Activated naive CD8-positive, alpha-beta T cell treated with anti-CD3 and anti-CD28 coated beads, Interleukin-2, amount 50 U/mL, for 24 hours (primary cell): ENCODE data around the gene PRMT1.

Experiments
- ATAC-seq: fragments of 150-1000 bp; cut with Tn5 transposase; one replicate; pipeline ENCODE4 v1.10.0; 2021
- DNase-seq: peaks from one replicate; pipeline ENCODE4 v3.0.0; 2021
- H3K27ac Mint-ChIP-seq: one replicate; pipeline ENCODE4 v1.8.0; 2021; ENCODE audit warnings: mild to moderate bottlenecking, mixed read lengths
- H3K27me3 Mint-ChIP-seq: one replicate; pipeline ENCODE4 v1.8.0; 2021; ENCODE audit warnings: mixed read lengths
- H3K36me3 Mint-ChIP-seq: one replicate; pipeline ENCODE4 v1.8.0; 2021; ENCODE audit warnings: low read depth, mixed read lengths
- H3K4me1 Mint-ChIP-seq: one replicate; pipeline ENCODE4 v1.8.0; 2021; ENCODE audit warnings: mixed read lengths
- H3K4me3 Mint-ChIP-seq: one replicate; pipeline ENCODE4 v1.8.0; 2021; ENCODE audit warnings: mild to moderate bottlenecking, moderate library complexity, mixed read lengths
- H3K9me3 Mint-ChIP-seq: one replicate; pipeline ENCODE4 v1.8.0; 2021; ENCODE audit warnings: mixed read lengths

Gene PRMT1

DNA sequence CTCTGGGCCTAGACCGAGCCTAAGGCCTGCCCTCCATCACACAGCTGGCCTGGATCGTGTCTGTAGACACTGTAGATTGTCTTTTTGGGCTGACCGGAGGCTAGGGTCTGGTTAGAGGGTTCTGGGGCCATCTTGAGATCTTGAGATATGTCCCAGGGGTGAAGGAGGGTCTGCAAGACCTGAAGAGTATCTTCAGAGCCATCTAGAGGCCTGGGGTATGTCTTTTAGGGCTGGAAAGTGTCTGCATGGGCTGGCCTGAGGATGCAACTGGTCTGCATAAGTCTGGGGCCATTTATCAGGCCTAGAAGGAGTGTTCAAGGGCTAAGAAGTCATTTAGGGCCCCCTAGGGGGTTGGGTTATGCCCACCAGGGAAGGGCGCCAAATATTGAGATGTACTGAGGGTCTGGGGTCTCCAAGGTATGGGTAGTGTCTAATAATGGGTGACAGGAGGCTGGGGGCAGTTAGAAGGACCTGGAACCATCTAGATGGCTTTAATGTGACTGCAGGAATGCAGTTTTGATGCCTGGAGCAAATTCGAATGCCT lies 34.5 kb upstream of the PRMT1 start:
- Mint-ChIP-seq H3K4me3 (peak overlapping the region; percentile 98), H3K36me3 (peaks cover 20% of the 10 kb centered on the region), H3K27ac (peak overlapping the region; percentile 91), H3K9me3 (no peaks in the 10 kb centered on the region), H3K4me1 (peaks cover 47% of the 10 kb centered on the region), H3K27me3 (peaks cover 2% of the 10 kb centered on the region)
- ATAC-seq = no peak
- DNase-seq = no peak

GRCh38 chr19:49643466-49643865 lies 33.6 kb upstream of the PRMT1 start:
- DNase-seq (peak; percentile 11), ATAC-seq (no peak)
- peak overlapping the region; percentile 98 for H3K4me3 Mint-ChIP-seq
- H3K9me3 Mint-ChIP-seq = no peaks in the 10 kb centered on the region
- peaks cover 42% of the 10 kb centered on the region for H3K4me1 Mint-ChIP-seq
- peaks cover 2% of the 10 kb centered on the region for H3K27me3 Mint-ChIP-seq
- peaks cover 20% of the 10 kb centered on the region for H3K36me3 Mint-ChIP-seq
- H3K27ac Mint-ChIP-seq = peak overlapping the region; percentile 91

DNA sequence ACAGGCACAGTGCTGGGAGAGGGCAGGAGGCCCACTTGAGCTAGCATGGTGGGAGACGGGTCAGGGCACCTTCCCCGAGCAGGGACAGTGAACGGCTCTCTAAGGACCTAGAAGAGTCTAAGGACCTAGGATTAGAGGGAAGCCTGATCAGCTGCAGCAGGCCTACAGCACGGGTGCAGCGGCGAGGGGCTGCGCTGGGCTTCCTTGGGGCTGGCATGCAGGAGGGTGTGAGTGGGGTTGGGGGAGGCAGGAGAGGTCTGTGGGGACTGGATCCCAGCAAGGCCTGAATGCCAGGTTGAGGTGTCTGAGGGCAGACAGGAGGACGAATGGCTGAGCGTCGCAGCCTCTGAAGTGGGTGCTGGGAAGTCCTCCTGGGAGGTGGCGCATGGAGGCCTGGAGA lies 31.5 kb upstream of the PRMT1 start:
- no peaks in the 10 kb centered on the region for H3K9me3 Mint-ChIP-seq
- H3K27ac Mint-ChIP-seq = no peak overlapping the region
- DNase-seq (no peak), ATAC-seq (no peak)
- H3K4me3 Mint-ChIP-seq = no peak overlapping the region
- H3K4me1 Mint-ChIP-seq = peaks cover 31% of the 10 kb centered on the region
- H3K36me3 Mint-ChIP-seq = peaks cover 24% of the 10 kb centered on the region
- peaks cover 2% of the 10 kb centered on the region for H3K27me3 Mint-ChIP-seq

DNA sequence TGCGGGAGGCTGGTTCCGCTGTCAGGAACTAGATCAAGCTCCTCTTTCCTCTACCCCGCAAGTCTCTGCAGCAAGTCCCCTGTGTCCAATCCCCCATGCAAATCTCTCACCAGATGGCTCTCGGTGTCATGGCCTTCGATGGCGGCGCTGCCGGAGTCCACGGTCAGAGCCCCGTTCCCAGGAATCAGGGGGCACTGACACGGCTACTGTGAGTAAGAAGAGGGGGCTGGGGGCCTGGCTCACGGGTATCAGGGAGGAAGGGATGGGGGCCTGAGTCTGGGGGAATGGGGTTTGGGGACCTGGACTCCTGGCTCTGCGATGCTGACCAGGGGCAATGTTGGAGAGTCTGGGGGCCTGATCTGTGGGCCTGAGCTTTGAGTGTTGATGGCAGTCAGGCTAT lies 31.1 kb upstream of the PRMT1 start:
- H3K36me3 Mint-ChIP-seq = peaks cover 24% of the 10 kb centered on the region

GRCh38 chr19:49646586-49646985 lies 30.5 kb upstream of the PRMT1 start:
- peaks cover 23% of the 10 kb centered on the region for H3K36me3 Mint-ChIP-seq
- H3K27ac Mint-ChIP-seq = no peak overlapping the region
- no peak for ATAC-seq

More for the DNA sequence above, 31.1 kb upstream of the PRMT1 start:
- ATAC-seq (no peak), DNase-seq (no peak)
- Mint-ChIP-seq H3K4me1 (peaks cover 29% of the 10 kb centered on the region), H3K9me3 (no peaks in the 10 kb centered on the region), H3K4me3 (no peak overlapping the region), H3K27ac (no peak overlapping the region), H3K27me3 (peaks cover 2% of the 10 kb centered on the region)

DNA sequence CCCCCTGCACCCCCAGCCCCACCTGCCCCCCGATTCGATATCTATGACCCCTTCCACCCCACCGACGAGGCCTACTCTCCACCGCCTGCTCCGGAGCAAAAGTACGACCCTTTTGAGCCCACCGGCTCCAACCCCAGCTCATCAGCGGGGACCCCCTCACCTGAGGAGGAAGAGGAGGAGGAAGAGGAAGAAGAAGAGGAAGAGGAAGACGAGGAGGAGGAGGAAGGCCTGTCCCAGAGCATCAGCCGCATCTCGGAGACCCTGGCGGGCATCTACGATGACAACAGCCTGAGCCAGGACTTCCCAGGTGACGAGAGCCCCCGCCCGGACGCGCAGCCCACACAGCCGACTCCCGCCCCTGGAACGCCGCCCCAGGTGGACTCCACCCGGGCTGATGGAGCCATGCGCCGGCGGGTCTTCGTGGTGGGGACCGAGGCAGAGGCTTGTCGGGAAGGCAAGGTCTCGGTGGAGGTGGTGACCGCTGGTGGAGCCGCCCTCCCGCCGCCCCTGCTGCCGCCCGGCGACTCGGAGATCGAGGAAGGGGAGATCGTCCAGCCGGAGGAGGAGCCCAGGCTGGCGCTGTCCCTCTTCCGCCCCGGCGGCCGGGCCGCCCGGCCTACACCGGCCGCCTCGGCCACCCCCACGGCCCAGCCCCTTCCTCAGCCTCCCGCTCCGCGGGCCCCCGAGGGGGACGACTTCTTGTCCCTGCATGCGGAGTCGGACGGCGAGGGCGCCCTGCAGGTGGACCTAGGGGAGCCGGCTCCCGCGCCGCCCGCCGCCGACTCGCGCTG lies 25.8 kb upstream of the PRMT1 start:
- ATAC-seq (no peak), DNase-seq (no peak)
- Mint-ChIP-seq H3K9me3 (no peaks in the 10 kb centered on the region), H3K36me3 (peaks cover 26% of the 10 kb centered on the region), H3K4me1 (no peaks in the 10 kb centered on the region), H3K27ac (no peak overlapping the region), H3K27me3 (no peaks in the 10 kb centered on the region), H3K4me3 (no peak overlapping the region)

More at GRCh38 chr19:49646586-49646985, 30.5 kb upstream of the PRMT1 start:
- no peaks in the 10 kb centered on the region for H3K9me3 Mint-ChIP-seq
- peaks cover 2% of the 10 kb centered on the region for H3K27me3 Mint-ChIP-seq
- no peak for DNase-seq
- no peak overlapping the region for H3K4me3 Mint-ChIP-seq
- peaks cover 28% of the 10 kb centered on the region for H3K4me1 Mint-ChIP-seq

DNA sequence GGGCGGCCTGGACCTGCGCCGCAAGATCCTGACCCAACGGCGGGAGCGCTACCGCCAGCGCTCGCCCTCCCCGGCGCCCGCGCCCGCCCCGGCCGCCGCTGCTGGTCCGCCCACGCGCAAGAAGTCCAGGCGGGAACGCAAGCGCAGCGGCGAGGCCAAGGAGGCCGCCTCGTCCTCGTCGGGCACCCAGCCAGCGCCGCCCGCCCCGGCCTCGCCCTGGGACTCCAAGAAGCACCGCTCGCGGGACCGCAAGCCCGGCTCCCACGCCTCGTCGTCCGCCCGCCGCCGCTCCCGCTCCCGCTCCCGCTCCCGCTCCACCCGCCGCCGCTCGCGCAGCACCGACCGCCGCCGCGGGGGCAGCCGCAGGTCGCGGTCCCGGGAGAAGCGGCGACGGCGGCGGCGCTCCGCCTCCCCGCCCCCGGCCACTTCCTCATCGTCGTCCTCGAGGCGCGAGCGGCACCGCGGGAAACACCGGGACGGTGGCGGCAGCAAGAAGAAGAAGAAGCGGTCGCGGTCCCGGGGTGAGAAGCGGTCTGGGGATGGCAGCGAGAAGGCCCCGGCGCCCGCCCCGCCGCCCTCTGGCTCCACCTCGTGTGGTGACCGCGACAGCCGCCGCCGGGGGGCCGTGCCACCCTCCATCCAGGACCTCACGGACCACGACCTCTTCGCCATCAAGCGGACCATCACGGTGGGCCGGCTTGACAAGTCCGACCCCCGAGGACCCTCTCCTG lies 25.1 kb upstream of the PRMT1 start:
- no peak overlapping the region for H3K4me3 Mint-ChIP-seq
- H3K36me3 Mint-ChIP-seq = peaks cover 26% of the 10 kb centered on the region
- no peaks in the 10 kb centered on the region for H3K4me1 Mint-ChIP-seq
- H3K27me3 Mint-ChIP-seq = no peaks in the 10 kb centered on the region
- no peak for DNase-seq
- no peak for ATAC-seq
- no peak overlapping the region for H3K27ac Mint-ChIP-seq
- no peaks in the 10 kb centered on the region for H3K9me3 Mint-ChIP-seq

DNA sequence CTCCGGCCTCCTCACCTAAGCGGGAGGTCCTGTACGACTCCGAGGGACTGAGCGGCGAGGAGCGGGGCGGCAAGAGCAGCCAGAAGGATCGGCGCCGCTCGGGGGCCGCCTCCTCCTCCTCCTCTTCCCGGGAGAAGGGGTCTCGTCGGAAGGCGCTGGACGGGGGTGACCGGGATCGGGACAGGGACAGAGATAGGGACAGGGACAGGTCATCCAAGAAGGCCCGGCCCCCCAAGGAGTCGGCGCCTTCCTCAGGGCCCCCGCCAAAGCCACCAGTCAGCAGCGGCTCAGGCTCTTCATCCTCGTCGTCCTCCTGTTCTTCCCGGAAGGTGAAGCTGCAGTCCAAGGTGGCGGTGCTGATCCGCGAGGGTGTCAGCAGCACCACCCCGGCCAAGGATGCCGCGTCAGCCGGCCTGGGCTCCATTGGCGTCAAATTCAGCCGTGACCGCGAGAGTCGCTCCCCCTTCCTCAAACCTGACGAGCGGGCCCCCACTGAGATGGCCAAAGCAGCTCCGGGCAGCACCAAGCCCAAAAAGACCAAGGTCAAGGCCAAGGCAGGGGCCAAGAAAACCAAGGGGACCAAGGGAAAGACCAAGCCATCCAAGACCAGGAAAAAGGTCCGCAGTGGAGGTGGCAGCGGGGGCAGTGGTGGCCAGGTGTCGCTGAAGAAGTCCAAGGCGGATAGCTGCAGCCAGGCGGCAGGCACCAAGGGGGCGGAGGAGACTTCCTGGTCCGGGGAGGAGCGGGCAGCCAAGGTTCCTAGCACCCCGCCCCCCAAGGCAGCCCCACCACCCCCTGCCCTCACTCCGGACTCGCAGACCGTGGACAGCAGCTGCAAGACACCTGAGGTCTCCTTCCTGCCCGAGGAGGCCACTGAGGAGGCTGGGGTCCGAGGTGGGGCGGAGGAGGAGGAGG lies 24.3 kb upstream of the PRMT1 start:
- Mint-ChIP-seq H3K36me3 (peaks cover 25% of the 10 kb centered on the region), H3K27me3 (no peaks in the 10 kb centered on the region), H3K27ac (no peak overlapping the region), H3K4me1 (no peaks in the 10 kb centered on the region), H3K9me3 (no peaks in the 10 kb centered on the region), H3K4me3 (no peak overlapping the region)
- no peak for DNase-seq
- ATAC-seq = no peak

DNA sequence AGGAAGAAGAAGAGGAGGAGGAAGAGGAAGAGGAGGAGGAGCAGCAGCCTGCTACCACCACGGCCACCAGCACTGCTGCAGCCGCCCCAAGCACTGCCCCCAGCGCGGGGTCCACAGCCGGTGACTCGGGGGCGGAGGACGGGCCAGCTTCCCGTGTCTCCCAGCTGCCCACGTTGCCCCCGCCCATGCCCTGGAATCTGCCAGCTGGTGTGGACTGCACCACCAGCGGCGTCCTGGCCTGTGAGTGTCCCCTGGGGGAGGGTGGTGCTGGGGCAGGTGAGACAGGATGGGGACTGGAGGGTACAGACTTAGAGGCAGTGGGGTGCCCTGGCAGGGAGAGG lies 23.6 kb upstream of the PRMT1 start:
- H3K4me1 Mint-ChIP-seq = no peaks in the 10 kb centered on the region
- H3K4me3 Mint-ChIP-seq = no peak overlapping the region
- DNase-seq = no peak
- H3K27ac Mint-ChIP-seq = no peak overlapping the region
- no peaks in the 10 kb centered on the region for H3K27me3 Mint-ChIP-seq
- H3K36me3 Mint-ChIP-seq = peaks cover 25% of the 10 kb centered on the region
- H3K9me3 Mint-ChIP-seq = no peaks in the 10 kb centered on the region
- ATAC-seq = no peak

GRCh38 chr19:49654581-49654980 lies 22.5 kb upstream of the PRMT1 start:
- Mint-ChIP-seq H3K36me3 (peaks cover 25% of the 10 kb centered on the region), H3K27ac (no peak overlapping the region), H3K9me3 (no peaks in the 10 kb centered on the region), H3K4me1 (no peaks in the 10 kb centered on the region), H3K4me3 (no peak overlapping the region), H3K27me3 (no peaks in the 10 kb centered on the region)
- no peak for ATAC-seq
- DNase-seq = no peak

DNA sequence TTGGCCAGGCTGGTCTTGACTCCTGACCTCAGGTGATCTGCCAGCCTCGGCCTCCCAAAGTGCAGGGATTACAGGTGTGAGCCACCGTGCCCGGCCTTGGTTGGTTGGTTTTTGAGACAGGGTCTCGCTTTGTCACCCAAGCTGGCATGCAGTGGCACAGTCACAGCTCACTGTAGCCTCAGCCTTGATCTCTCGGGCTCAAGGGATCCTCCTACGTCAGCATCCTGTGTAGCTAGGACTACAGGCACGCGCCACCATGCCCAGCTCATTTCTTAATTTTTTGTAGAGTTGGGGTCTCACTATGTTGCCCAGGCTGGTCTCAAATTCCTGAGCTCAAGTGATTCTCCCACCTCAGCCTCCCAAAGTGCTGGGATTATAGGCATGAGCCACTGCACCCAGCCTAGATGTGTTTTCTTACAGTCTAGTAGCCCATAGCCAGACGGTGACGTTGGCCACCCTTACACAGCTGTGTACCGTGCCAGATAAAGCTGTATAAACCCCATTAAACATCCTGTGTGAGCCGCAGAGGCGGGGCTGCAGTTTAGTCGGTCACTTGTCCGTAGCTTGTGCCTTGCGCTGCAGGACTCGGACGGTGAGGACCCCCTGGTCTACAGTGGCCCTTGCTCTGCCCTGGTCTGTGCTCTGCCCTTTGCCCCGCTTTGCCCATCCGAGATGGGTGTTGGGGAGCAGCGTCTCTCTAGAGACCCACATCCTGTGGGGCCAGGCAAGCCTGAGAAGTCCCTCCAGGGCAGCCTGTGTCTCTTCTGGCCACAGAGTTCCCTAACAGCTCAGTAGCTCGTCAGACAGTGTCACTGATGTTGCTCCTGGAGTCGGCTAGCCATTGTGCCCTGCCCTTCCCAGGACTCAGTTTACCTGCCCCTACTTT lies 21.3 kb upstream of the PRMT1 start:
- peaks cover 31% of the 10 kb centered on the region for H3K36me3 Mint-ChIP-seq
- no peak overlapping the region for H3K27ac Mint-ChIP-seq
- H3K9me3 Mint-ChIP-seq = no peaks in the 10 kb centered on the region
- DNase-seq (no peak), ATAC-seq (no peak)
- H3K27me3 Mint-ChIP-seq = no peaks in the 10 kb centered on the region
- no peaks in the 10 kb centered on the region for H3K4me1 Mint-ChIP-seq
- H3K4me3 Mint-ChIP-seq = no peak overlapping the region

DNA sequence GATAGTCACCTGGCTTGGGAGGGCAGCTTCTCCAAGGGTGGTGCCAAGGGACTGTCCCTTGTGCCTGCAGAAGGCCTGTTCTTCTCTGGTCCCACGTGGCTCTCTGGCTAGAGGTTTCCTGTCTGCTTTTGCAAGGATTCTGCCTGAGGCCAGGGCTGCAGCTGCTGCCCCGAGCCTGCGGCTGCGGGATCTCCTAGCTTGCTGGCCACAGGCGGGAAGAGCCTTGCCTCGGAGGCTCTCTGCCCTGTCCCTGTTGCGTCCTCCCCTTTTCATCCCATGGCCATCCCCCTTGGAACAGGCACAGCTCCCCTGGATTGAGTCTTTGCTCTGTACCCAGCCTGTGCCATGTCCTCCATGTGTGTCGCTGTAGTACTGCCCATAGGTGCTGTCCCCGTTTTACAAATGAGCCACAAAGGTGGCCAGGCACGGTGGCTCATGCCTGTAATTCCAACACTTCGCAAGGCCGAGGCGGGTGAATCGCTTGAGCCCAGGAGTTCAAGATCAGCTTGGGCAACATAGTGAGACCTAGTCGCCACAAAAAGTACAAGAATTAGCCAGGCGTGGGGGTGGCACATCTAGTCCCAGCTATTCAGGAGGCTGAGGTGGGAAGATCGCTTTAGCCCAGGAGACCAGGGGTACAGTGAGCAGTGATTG lies 20.5 kb upstream of the PRMT1 start:
- ATAC-seq = no peak

DNA sequence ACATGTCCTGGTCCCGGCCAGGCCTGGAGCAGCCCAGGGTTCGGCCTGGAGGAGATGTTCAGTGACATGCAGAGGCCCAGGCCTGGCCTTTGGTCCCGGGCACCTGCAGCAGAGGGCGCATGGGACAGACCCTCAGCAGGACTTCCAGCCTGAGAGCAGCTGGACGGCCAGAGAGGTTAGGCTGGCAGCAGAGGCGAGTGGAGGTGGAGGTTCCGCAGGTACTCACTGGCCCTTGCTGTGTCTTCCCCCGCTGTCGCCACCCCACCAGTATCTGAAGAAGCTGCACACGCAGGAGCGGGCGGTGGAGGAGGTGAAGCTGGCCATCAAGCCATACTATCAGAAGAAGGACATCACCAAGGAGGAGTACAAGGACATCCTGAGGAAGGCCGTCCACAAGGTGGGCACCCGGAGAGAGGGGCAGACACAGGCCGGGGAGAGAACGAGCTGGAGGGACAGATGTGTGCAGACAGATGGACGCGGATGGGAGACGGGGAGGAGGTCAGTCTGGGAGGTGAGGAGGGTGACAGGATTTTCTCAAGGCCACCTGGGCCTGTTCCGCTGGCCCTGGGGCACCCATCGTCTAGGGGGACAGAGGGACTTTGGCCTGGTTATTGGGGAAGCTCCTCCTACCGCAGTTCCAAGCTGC lies 19.5 kb upstream of the PRMT1 start:
- no peak overlapping the region for H3K4me3 Mint-ChIP-seq
- peaks cover 4% of the 10 kb centered on the region for H3K4me1 Mint-ChIP-seq
- peaks cover 32% of the 10 kb centered on the region for H3K36me3 Mint-ChIP-seq
- no peaks in the 10 kb centered on the region for H3K27me3 Mint-ChIP-seq
- no peak for ATAC-seq
- DNase-seq = no peak
- H3K9me3 Mint-ChIP-seq = no peaks in the 10 kb centered on the region
- H3K27ac Mint-ChIP-seq = no peak overlapping the region

More for the DNA sequence above, 20.5 kb upstream of the PRMT1 start:
- Mint-ChIP-seq H3K27ac (no peak overlapping the region), H3K36me3 (peaks cover 30% of the 10 kb centered on the region), H3K4me3 (no peak overlapping the region), H3K27me3 (no peaks in the 10 kb centered on the region), H3K9me3 (no peaks in the 10 kb centered on the region), H3K4me1 (peaks cover 2% of the 10 kb centered on the region)
- no peak for DNase-seq
